ENCODE measurements around the gene DOCK2.

Gene DOCK2

GRCh38 chr5:170095646-170096045 lies 458.6 kb downstream of the DOCK2 start:
- DNase-seq (ENCODE audit: low read depth): no peak

- no peak for DNase-seq (ENCODE audit: low read depth)
These were observed 460.9 kb downstream of the DOCK2 start for GRCh38 chr5:170097934-170098333.

GRCh38 chr5:170100066-170100943 lies 463.2 kb downstream of the DOCK2 start:
- DNase-seq (ENCODE audit: low read depth): peak; percentile 52

- no peak for DNase-seq (ENCODE audit: low read depth)
These were observed 466.4 kb downstream of the DOCK2 start for GRCh38 chr5:170103447-170103846.

GRCh38 chr5:170104299-170104698 lies 467.2 kb downstream of the DOCK2 start:
- no peak for DNase-seq (ENCODE audit: low read depth)

- DNase-seq (ENCODE audit: low read depth): no peak
These were observed 467.6 kb downstream of the DOCK2 start for GRCh38 chr5:170104710-170105109.

GRCh38 chr5:170105642-170106611 lies 468.9 kb downstream of the DOCK2 start, which contains the start of gene FOXI1:
Gene FOXI1, plus strand, starts transcription at chr5:170105897. Its CDS starts 61 bp downstream, at chr5:170105958.
- no peak for DNase-seq (ENCODE audit: low read depth)

GRCh38 chr5:170107674-170108073 lies 470.6 kb downstream of the DOCK2 start:
- DNase-seq (ENCODE audit: low read depth): no peak

- no peak for DNase-seq (ENCODE audit: low read depth)
These were observed 471.3 kb downstream of the DOCK2 start for GRCh38 chr5:170108266-170108785.

- DNase-seq (ENCODE audit: low read depth): no peak
These were observed 472.3 kb downstream of the DOCK2 start for GRCh38 chr5:170109059-170110031.

- DNase-seq (ENCODE audit: low read depth): no peak
These were observed 473.5 kb downstream of the DOCK2 start for GRCh38 chr5:170110403-170111087.

GRCh38 chr5:170111088-170111785 lies 474.2 kb downstream of the DOCK2 start:
- DNase-seq (ENCODE audit: low read depth): no peak

GRCh38 chr5:170112876-170113521 lies 475.9 kb downstream of the DOCK2 start:
- no peak for DNase-seq (ENCODE audit: low read depth)

GRCh38 chr5:170113522-170113900 lies 476.4 kb downstream of the DOCK2 start:
- no peak for DNase-seq (ENCODE audit: low read depth)

- no peak for DNase-seq (ENCODE audit: low read depth)
These were observed 477.2 kb downstream of the DOCK2 start for GRCh38 chr5:170114271-170114670.

- DNase-seq (ENCODE audit: low read depth): no peak
These were observed 478.9 kb downstream of the DOCK2 start for GRCh38 chr5:170115925-170116324.

GRCh38 chr5:170117736-170118135 lies 480.7 kb downstream of the DOCK2 start:
- no peak for DNase-seq (ENCODE audit: low read depth)

GRCh38 chr5:170120576-170120975 lies 483.5 kb downstream of the DOCK2 start:
- no peak for DNase-seq (ENCODE audit: low read depth)

GRCh38 chr5:170121321-170121720 lies 484.2 kb downstream of the DOCK2 start:
- DNase-seq (ENCODE audit: low read depth): no peak
